A673 (cell line): Measurements from ENCODE around the gene PACRG.

Experiments used
- EZH2 ChIP-seq: fragments of 200-600 bp; sonication (generic); IDR thresholded peaks from 2 replicates; pipeline ENCODE4 v1.6.1; 2017; ENCODE audit warnings: borderline replicate concordance, low read depth, mild to moderate bottlenecking, mixed read lengths, antibody characterized with exemption, low read length; ENCODE audit not compliant: poor library complexity, severe bottlenecking
- TF ChIP-seq, protein P1 (sequence below): fragments of 300-800, 200-600 bp; sonication (generic); conservative IDR thresholded peaks from 2 replicates; pipeline ENCODE4 v1.5.1; 2017; ENCODE audit warnings: low read depth, mild to moderate bottlenecking, antibody characterized with exemption, low read length, moderate library complexity, mixed read lengths

DNA sequence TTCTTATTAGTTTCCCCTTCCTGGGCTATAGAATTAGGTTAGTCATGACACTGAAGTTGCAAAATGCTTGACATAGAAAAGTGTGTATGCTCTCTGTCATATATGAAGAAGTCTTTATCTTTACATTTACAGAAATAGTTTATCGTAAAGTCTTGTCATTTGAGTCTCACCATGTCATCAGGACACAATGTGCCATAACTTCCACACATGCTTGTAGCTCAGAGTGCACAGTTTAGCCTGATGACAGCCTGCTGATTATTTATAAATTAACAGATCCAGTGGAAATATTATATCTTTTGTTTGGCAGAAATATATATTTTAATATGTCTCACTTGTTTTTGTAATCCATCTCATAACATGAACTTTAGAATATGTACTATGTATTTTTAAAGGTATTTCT is 399.8 kb downstream of the PACRG start:
- TF ChIP-seq, protein P1, sequence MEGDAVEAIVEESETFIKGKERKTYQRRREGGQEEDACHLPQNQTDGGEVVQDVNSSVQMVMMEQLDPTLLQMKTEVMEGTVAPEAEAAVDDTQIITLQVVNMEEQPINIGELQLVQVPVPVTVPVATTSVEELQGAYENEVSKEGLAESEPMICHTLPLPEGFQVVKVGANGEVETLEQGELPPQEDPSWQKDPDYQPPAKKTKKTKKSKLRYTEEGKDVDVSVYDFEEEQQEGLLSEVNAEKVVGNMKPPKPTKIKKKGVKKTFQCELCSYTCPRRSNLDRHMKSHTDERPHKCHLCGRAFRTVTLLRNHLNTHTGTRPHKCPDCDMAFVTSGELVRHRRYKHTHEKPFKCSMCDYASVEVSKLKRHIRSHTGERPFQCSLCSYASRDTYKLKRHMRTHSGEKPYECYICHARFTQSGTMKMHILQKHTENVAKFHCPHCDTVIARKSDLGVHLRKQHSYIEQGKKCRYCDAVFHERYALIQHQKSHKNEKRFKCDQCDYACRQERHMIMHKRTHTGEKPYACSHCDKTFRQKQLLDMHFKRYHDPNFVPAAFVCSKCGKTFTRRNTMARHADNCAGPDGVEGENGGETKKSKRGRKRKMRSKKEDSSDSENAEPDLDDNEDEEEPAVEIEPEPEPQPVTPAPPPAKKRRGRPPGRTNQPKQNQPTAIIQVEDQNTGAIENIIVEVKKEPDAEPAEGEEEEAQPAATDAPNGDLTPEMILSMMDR: no peak
- no peak for TF ChIP-seq EZH2
